NCI-H2227 treated with DMSO at 0.1 percent for 48 hours (cell line): ENCODE data around the gene RSKR.
"Not testable (repeated sequence)": the region's sequence is repeated elsewhere in the genome, so short reads cannot be mapped to it uniquely, and the experiment has no call there.

Source experiments
- DNase-seq: peaks from one replicate; lab custom pipeline; 2025; lab: John Stamatoyannopoulos, UW

Gene RSKR

GRCh38 chr17:28578246-28579195 lies 35.5 kb downstream of the RSKR start:
- DNase-seq, result no peak

- DNase-seq, result no peak
Observed at GRCh38 chr17:28577466-28577824, 36.5 kb downstream of the RSKR start.

GRCh38 chr17:28576758-28577465 lies 37.1 kb downstream of the RSKR start, which contains the start of gene ALDOC:
TSS of gene ALDOC (minus strand) at chr17:28576895. CDS start at chr17:28575532, 1,363 bp downstream.
- DNase-seq, result peak; percentile 82

- DNase-seq, result not testable (repeated sequence)
Observed at GRCh38 chr17:28576016-28576415, 38.0 kb downstream of the RSKR start.

GRCh38 chr17:28575126-28575795 lies 38.7 kb downstream of the RSKR start:
- DNase-seq, result no peak

- no peak for DNase-seq
Observed at GRCh38 chr17:28574526-28574925, 39.5 kb downstream of the RSKR start.

GRCh38 chr17:28573966-28574480 lies 40.0 kb downstream of the RSKR start:
- no peak for DNase-seq

- no peak for DNase-seq
Observed at GRCh38 chr17:28573521-28573920, 40.5 kb downstream of the RSKR start.

GRCh38 chr17:28573040-28573380 lies 41.0 kb downstream of the RSKR start:
- no peak for DNase-seq

GRCh38 chr17:28572259-28573039 lies 41.5 kb downstream of the RSKR start:
- no peak for DNase-seq

GRCh38 chr17:28571361-28572122 lies 42.4 kb downstream of the RSKR start, which contains the start of gene PIGS:
TSS of gene PIGS (minus strand) at chr17:28571524. CDS start at chr17:28571496, 28 bp downstream.
- DNase-seq, result peak; percentile 72

GRCh38 chr17:28570716-28571360 lies 43.1 kb downstream of the RSKR start:
- peak; percentile 11 for DNase-seq

GRCh38 chr17:28569446-28569845 lies 44.5 kb downstream of the RSKR start:
- no peak for DNase-seq

GRCh38 chr17:28567604-28568003 lies 46.4 kb downstream of the RSKR start:
- no peak for DNase-seq

- DNase-seq, result no peak
Observed at GRCh38 chr17:28563475-28563874, 50.5 kb downstream of the RSKR start.
